GM12873 (cell line): ENCODE data around the gene EPM2AIP1.

ENCODE experiments used
- CTCF ChIP-seq: IDR thresholded peaks from 2 replicates; pipeline ENCODE4 v1.5.1; 2012; ENCODE audit warnings: low read depth, mild to moderate bottlenecking, moderate library complexity, low read length, control low read depth; ENCODE audit not compliant: insufficient read depth; ENCODE audit errors: missing control alignments

Gene EPM2AIP1

GRCh38 chr3:36943601-36944000, 49.3 kb downstream of the EPM2AIP1 start:
- TF ChIP-seq CTCF, result no peak

- no peak for TF ChIP-seq CTCF
Measured at GRCh38 chr3:36942638-36943248, 50.2 kb downstream of the EPM2AIP1 start.

- TF ChIP-seq CTCF, result no peak
Measured at GRCh38 chr3:36941658-36942057, 51.3 kb downstream of the EPM2AIP1 start.

- TF ChIP-seq CTCF, result no peak
Measured at GRCh38 chr3:36941162-36941561, 51.8 kb downstream of the EPM2AIP1 start.

GRCh38 chr3:36937492-36937891, 55.4 kb downstream of the EPM2AIP1 start:
- TF ChIP-seq CTCF, result no peak
